Peyer's patch (tissue), 4 donors: ENCODE measurements around the gene HCN2. TPM values are rescaled to one million over a fixed set of nuclear protein-coding genes. Genes with fewer than 3 reads are reported as not detected.
"Not testable (repeated sequence)": the region's sequence is repeated elsewhere in the genome, so short reads cannot be mapped to it uniquely, and the experiment has no call there.

ENCODE experiments used
- DNase-seq, 3 donors: peaks; one replicate each; pipeline ENCODE4 v3.0.0-alpha.2; 2017 to 2019
- H3K27ac ChIP-seq, 4 donors: fragments of 200-600 bp; sonication (generic); one replicate each; pipeline ENCODE4 v1.5.1; 2016 to 2019
- H3K27me3 ChIP-seq, 2 donors: fragments of 200-600 bp; sonication (generic); one replicate each; pipeline ENCODE4 v1.5.1; 2019
- H3K36me3 ChIP-seq, 3 donors: fragments of 200-600 bp; sonication (generic); one replicate each; pipeline ENCODE4 v1.5.1; 2016 to 2019
- H3K4me1 ChIP-seq, 4 donors: fragments of 200-600 bp; sonication (generic); one replicate each; pipeline ENCODE4 v1.5.1; 2016 to 2019
- H3K4me3 ChIP-seq, 4 donors: fragments of 200-600 bp; sonication (generic); 1 replicate in 3 of 4; 2 replicates in 1 of 4; pipeline ENCODE4 v1.5.1; 2016 to 2019; ENCODE audit warnings: mild to moderate bottlenecking in 1 of 4
- H3K9me3 ChIP-seq, 4 donors: fragments of 200-600 bp; sonication (generic); one replicate each; pipeline ENCODE4 v1.5.1; 2016 to 2019; ENCODE audit warnings: mild to moderate bottlenecking in 1 of 4
- POLR2A ChIP-seq, 2 donors: fragments of 450-650 bp; IDR thresholded peaks; one replicate each; pipeline ENCODE4 v1.5.1; 2017; ENCODE audit warnings: antibody characterized with exemption in 2 of 2, mild to moderate bottlenecking in 2 of 2, moderate library complexity in 2 of 2
- total RNA-seq, 4 donors: library from RNA; depleted of rRNA; stranded (reverse); fragments of >200 nt; gene quantifications; one replicate each; pipeline ENCODE4 v1.1.0, GENCODE V29; 2016
- TF ChIP-seq, protein P1 (sequence below), 6 experiments: fragments of 450-650 bp in 4 of 6; fragments of 200-600 bp in 2 of 6; sonication (generic) in 1 of 6; IDR thresholded peaks; one replicate each; pipeline ENCODE4 v1.5.1; 2017 to 2019; ENCODE audit warnings: antibody characterized with exemption in 6 of 6, mild to moderate bottlenecking in 3 of 6, moderate library complexity in 1 of 6

Gene HCN2
- total RNA-seq, 4 donors from 2014 or later, result not detected

GRCh38 chr19:581399-582111 is 8.1 kb upstream of the HCN2 start:
- Histone ChIP-seq H3K36me3 (peaks cover 0 to 47% (median 0%) of the 10 kb centered on the region in 3 donors), H3K9me3 (no peaks in the 10 kb centered on the region), H3K4me3 (no peak overlapping the region), H3K4me1 (peaks cover 0 to 8% (median 0%) of the 10 kb centered on the region in 4 donors), H3K27me3 (no peaks in the 10 kb centered on the region), H3K27ac (no peak overlapping the region)
- DNase-seq, result no peak
- TF ChIP-seq POLR2A (IDR thresholded peaks at IDR 0.05), result no peak
- TF ChIP-seq, protein P1, sequence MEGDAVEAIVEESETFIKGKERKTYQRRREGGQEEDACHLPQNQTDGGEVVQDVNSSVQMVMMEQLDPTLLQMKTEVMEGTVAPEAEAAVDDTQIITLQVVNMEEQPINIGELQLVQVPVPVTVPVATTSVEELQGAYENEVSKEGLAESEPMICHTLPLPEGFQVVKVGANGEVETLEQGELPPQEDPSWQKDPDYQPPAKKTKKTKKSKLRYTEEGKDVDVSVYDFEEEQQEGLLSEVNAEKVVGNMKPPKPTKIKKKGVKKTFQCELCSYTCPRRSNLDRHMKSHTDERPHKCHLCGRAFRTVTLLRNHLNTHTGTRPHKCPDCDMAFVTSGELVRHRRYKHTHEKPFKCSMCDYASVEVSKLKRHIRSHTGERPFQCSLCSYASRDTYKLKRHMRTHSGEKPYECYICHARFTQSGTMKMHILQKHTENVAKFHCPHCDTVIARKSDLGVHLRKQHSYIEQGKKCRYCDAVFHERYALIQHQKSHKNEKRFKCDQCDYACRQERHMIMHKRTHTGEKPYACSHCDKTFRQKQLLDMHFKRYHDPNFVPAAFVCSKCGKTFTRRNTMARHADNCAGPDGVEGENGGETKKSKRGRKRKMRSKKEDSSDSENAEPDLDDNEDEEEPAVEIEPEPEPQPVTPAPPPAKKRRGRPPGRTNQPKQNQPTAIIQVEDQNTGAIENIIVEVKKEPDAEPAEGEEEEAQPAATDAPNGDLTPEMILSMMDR (IDR thresholded peaks at IDR 0.05), result no peak

DNA sequence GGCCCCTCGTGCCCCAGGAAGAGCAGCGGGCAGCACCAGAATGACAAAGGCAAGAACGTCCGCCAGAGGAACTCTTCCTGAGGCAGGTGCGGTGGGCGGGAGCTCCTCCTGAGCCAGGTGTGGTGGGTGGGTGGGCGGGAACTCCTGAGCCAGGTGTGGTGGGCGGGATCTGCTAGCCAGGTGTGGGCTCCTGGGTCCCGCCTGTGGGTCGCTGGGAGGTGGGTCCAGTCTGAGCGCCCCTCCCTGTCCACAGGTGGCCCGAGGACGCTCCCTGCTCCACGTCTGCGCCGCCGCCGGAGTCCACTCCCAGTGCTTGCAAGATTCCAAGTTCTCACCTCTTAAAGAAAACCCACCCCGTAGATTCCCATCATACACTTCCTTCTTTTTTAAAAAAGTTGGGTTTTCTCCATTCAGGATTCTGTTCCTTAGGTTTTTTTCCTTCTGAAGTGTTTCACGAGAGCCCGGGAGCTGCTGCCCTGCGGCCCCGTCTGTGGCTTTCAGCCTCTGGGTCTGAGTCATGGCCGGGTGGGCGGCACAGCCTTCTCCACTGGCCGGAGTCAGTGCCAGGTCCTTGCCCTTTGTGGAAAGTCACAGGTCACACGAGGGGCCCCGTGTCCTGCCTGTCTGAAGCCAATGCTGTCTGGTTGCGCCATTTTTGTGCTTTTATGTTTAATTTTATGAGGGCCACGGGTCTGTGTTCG is 7.0 kb upstream of the HCN2 start:
- Histone ChIP-seq H3K27ac (no peak overlapping the region), H3K4me3 (no peak overlapping the region), H3K4me1 (peaks cover 0 to 8% (median 0%) of the 10 kb centered on the region in 4 donors), H3K27me3 (no peaks in the 10 kb centered on the region), H3K36me3 (peaks cover 0 to 47% (median 0%) of the 10 kb centered on the region in 3 donors), H3K9me3 (no peaks in the 10 kb centered on the region)
- TF ChIP-seq, protein P1 (IDR thresholded peaks at IDR 0.05), result no peak
- no peak for TF ChIP-seq POLR2A (IDR thresholded peaks at IDR 0.05)
- no peak for DNase-seq

DNA sequence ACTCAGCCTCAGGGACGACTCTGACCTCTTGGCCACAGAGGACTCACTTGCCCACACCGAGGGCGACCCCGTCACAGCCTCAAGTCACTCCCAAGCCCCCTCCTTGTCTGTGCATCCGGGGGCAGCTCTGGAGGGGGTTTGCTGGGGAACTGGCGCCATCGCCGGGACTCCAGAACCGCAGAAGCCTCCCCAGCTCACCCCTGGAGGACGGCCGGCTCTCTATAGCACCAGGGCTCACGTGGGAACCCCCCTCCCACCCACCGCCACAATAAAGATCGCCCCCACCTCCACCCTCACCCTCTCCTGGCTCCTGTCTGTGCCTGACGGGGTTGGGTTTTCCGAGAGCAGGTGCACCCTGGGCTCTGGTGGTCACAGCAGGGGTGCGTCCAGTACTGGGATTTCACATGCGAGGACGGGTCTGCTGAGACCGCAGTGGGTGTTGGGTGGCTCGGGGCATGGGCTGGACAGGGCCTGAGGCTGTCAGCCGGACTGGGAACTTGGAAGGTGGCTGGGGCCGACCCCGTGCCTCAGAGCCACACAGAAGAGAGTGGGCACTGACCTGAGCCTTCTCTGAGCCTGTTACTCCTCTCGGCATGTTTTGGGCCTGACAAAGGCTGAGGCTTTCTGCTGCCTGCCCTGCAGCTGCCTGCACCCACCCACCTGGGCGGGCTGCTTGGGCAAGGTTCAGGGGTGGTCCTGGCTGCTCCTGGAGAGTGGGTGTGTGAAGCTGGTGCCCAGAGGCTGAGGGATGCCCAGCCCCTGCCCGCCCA is 6.3 kb upstream of the HCN2 start:
- TF ChIP-seq, protein P1 (IDR thresholded peaks at IDR 0.05), result no peak
- TF ChIP-seq POLR2A (IDR thresholded peaks at IDR 0.05), result no peak
- Histone ChIP-seq H3K4me1 (peaks cover 0 to 13% (median 2%) of the 10 kb centered on the region in 4 donors), H3K27me3 (peaks cover 0 to 7% of the 10 kb centered on the region in 2 donors), H3K27ac (no peak overlapping the region), H3K9me3 (no peaks in the 10 kb centered on the region), H3K36me3 (peaks cover 0 to 47% (median 0%) of the 10 kb centered on the region in 3 donors), H3K4me3 (no peak overlapping the region)
- DNase-seq, result no peak

GRCh38 chr19:583968-584239 is 5.8 kb upstream of the HCN2 start:
- Histone ChIP-seq H3K36me3 (peaks cover 0 to 43% (median 0%) of the 10 kb centered on the region in 3 donors), H3K27me3 (peaks cover 0 to 12% of the 10 kb centered on the region in 2 donors), H3K4me3 (no peak overlapping the region)

GRCh38 chr19:584240-585001 is 5.3 kb upstream of the HCN2 start:
- peak; percentile 33 to 69 (median 68) for DNase-seq
- peaks cover 0 to 39% (median 0%) of the 10 kb centered on the region in 3 donors for H3K36me3 ChIP-seq
- no peaks in the 10 kb centered on the region for H3K9me3 ChIP-seq
- no peak overlapping the region for H3K4me3 ChIP-seq
- H3K27ac ChIP-seq, result no peak overlapping the region
- peaks cover 0 to 17% of the 10 kb centered on the region in 2 donors for H3K27me3 ChIP-seq
- no peak for TF ChIP-seq POLR2A (IDR thresholded peaks at IDR 0.05)
- TF ChIP-seq, protein P1 (IDR thresholded peaks at IDR 0.05), result peak; percentile 61 to 88 (median 80)
- H3K4me1 ChIP-seq, result peaks cover 0 to 21% (median 5%) of the 10 kb centered on the region in 4 donors

More at GRCh38 chr19:583968-584239, 5.8 kb upstream of the HCN2 start:
- no peak for DNase-seq
- no peak for TF ChIP-seq POLR2A (IDR thresholded peaks at IDR 0.05)
- Histone ChIP-seq H3K9me3 (no peaks in the 10 kb centered on the region), H3K4me1 (peaks cover 0 to 16% (median 3%) of the 10 kb centered on the region in 4 donors), H3K27ac (no peak overlapping the region)

GRCh38 chr19:585146-585545 is 4.5 kb upstream of the HCN2 start:
- not testable (repeated sequence) for H3K4me3 ChIP-seq, H3K9me3 ChIP-seq, DNase-seq, H3K27ac ChIP-seq
- peaks cover 0 to 18% of the 10 kb centered on the region in 2 donors for H3K27me3 ChIP-seq
- H3K36me3 ChIP-seq, result peaks cover 0 to 34% (median 0%) of the 10 kb centered on the region in 3 donors
- peaks cover 0 to 22% (median 6%) of the 10 kb centered on the region in 4 donors for H3K4me1 ChIP-seq
